Endothelial cell (in vitro differentiated cells): ENCODE data around the gene TRPM5. TPM values are rescaled to one million over a fixed set of nuclear protein-coding genes. Genes with fewer than 3 reads are reported as not detected.

Source experiments
- DNase-seq: peaks from one replicate; pipeline ENCODE4 v3.0.0; 2021; ENCODE audit warnings: low spot score
- H3K27ac Mint-ChIP-seq: one replicate; pipeline ENCODE4 v1.8.0; 2021; ENCODE audit warnings: mixed read lengths, inconsistent platforms; ENCODE audit not compliant: unreplicated experiment
- H3K27me3 Mint-ChIP-seq: one replicate; pipeline ENCODE4 v1.8.0; 2021; ENCODE audit warnings: mild to moderate bottlenecking, moderate library complexity, mixed read lengths, inconsistent platforms; ENCODE audit not compliant: unreplicated experiment
- H3K36me3 Mint-ChIP-seq: one replicate; pipeline ENCODE4 v1.8.0; 2021; ENCODE audit warnings: mild to moderate bottlenecking, low read depth, mixed read lengths, inconsistent platforms; ENCODE audit not compliant: unreplicated experiment
- H3K4me1 Mint-ChIP-seq: one replicate; pipeline ENCODE4 v1.8.0; 2021; ENCODE audit warnings: mild to moderate bottlenecking, mixed read lengths, inconsistent platforms; ENCODE audit not compliant: unreplicated experiment
- H3K4me3 Mint-ChIP-seq: one replicate; pipeline ENCODE4 v1.8.0; 2021; ENCODE audit warnings: mild to moderate bottlenecking, mixed read lengths, inconsistent platforms; ENCODE audit not compliant: unreplicated experiment
- H3K9me3 Mint-ChIP-seq: one replicate; pipeline ENCODE4 v1.8.0; 2021; ENCODE audit warnings: mixed read lengths, inconsistent platforms; ENCODE audit not compliant: unreplicated experiment
- total RNA-seq: library from RNA; stranded (reverse); fragmentation: NEBNext Ultra II Directional; extraction: Animal tissue kit (Norgen Biotek cat#: 25700); gene quantifications from one replicate; pipeline ENCODE4 v1.2.1, GENCODE V29; 2021; ENCODE audit not compliant: unreplicated experiment
- TF ChIP-seq, protein P1 (sequence below): fragments of 200-600 bp; sonication (generic); IDR thresholded peaks from one replicate; pipeline ENCODE4 v1.5.0; 2021; ENCODE audit warnings: antibody characterized with exemption; ENCODE audit not compliant: unreplicated experiment

Gene TRPM5
- total RNA-seq, 1 donor from 2014 or later: 0.38 TPM

DNA sequence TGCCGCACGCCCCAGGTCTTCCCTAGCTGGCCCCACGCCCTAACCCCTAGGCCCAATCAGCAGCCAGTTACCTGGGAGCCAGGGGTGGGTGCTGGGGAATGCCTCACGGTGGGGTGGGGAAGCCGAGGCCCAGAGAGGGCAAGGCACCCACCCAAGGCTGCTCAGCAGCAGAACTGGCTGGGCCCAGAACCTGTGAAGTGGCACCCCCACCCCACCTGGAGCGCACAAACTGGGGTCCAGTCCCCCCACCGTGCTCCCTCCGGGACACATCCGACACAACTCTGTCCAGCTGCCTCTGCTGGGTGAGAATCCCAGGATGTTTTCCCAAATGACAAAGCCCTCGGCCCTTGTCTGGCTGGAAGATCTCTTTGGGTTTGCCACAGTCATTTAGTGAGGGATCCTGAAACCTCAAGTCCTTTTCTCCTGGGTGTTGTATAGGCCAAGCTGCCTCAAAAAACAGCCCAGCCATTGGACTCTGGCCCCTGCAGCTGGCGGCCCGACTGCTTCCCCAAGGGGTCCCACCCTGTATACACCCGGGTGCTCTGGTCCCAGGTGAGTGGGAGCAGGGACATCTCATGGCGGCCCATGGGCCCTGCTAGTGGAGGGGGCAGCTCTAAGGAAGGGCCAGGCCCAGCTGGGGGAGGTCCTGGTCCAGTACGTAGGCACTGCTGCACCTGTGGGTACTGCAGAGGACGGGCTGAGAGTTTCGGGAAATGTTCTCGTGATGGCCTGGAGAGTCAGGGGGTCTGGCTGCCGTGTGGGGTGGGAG, 22.9 kb downstream of the TRPM5 start:
- H3K36me3 Mint-ChIP-seq: no peaks in the 10 kb centered on the region
- H3K27me3 Mint-ChIP-seq: peaks cover 8% of the 10 kb centered on the region
- no peak overlapping the region for H3K27ac Mint-ChIP-seq
- H3K9me3 Mint-ChIP-seq: no peaks in the 10 kb centered on the region
- H3K4me1 Mint-ChIP-seq: no peaks in the 10 kb centered on the region
- no peak for DNase-seq
- no peak overlapping the region for H3K4me3 Mint-ChIP-seq
- TF ChIP-seq, protein P1, sequence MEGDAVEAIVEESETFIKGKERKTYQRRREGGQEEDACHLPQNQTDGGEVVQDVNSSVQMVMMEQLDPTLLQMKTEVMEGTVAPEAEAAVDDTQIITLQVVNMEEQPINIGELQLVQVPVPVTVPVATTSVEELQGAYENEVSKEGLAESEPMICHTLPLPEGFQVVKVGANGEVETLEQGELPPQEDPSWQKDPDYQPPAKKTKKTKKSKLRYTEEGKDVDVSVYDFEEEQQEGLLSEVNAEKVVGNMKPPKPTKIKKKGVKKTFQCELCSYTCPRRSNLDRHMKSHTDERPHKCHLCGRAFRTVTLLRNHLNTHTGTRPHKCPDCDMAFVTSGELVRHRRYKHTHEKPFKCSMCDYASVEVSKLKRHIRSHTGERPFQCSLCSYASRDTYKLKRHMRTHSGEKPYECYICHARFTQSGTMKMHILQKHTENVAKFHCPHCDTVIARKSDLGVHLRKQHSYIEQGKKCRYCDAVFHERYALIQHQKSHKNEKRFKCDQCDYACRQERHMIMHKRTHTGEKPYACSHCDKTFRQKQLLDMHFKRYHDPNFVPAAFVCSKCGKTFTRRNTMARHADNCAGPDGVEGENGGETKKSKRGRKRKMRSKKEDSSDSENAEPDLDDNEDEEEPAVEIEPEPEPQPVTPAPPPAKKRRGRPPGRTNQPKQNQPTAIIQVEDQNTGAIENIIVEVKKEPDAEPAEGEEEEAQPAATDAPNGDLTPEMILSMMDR: no peak

DNA sequence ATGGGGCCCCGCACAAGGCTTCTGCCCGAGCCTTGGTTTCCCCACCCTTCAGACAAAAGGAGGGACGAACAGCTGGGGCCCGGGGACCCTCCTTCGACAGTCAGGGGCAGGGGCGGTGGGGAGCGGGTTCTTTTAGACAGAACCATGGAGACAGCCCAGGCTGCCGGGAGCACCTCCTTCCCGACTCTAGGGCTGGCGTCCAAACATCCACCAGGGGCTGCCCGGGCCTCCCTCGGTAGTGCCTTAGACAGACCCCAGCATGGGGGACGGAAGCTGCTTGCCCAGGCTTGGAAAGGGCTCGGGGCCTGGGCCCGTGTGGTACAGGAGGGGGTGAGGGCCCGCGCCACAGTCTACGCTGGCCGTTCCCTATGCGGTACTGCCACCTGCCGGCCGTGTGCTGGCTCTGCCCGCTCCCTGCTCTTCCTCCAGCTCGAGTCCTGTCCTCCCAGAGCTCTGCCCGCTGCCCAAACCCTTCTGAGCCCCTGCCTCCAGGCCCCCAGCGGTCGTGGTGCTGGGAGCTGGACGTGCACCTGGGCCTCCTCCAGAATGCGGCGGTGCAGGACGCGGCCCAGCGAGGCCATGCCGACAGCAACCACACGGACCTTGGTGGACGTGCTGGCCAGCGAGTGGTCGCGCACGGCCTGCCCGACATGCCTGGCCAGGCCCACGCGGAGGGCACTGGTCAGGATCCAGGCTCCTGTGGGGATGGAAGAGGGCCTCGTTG, 23.6 kb downstream of the TRPM5 start:
- peak; percentile 84 for DNase-seq
- Mint-ChIP-seq H3K4me3 (no peak overlapping the region), H3K4me1 (no peaks in the 10 kb centered on the region), H3K9me3 (no peaks in the 10 kb centered on the region), H3K27me3 (peaks cover 8% of the 10 kb centered on the region), H3K36me3 (no peaks in the 10 kb centered on the region), H3K27ac (no peak overlapping the region)
- TF ChIP-seq, protein P1: peak; percentile 81

- H3K9me3 Mint-ChIP-seq: no peaks in the 10 kb centered on the region
- peaks cover 5% of the 10 kb centered on the region for H3K27me3 Mint-ChIP-seq
- H3K4me3 Mint-ChIP-seq: no peak overlapping the region
- TF ChIP-seq, protein P1: peak; percentile 66
- no peaks in the 10 kb centered on the region for H3K4me1 Mint-ChIP-seq
- no peak overlapping the region for H3K27ac Mint-ChIP-seq
- no peaks in the 10 kb centered on the region for H3K36me3 Mint-ChIP-seq
- DNase-seq: peak; percentile 85
Measured at GRCh38 chr11:2419638-2420501, 24.4 kb downstream of the TRPM5 start.

DNA sequence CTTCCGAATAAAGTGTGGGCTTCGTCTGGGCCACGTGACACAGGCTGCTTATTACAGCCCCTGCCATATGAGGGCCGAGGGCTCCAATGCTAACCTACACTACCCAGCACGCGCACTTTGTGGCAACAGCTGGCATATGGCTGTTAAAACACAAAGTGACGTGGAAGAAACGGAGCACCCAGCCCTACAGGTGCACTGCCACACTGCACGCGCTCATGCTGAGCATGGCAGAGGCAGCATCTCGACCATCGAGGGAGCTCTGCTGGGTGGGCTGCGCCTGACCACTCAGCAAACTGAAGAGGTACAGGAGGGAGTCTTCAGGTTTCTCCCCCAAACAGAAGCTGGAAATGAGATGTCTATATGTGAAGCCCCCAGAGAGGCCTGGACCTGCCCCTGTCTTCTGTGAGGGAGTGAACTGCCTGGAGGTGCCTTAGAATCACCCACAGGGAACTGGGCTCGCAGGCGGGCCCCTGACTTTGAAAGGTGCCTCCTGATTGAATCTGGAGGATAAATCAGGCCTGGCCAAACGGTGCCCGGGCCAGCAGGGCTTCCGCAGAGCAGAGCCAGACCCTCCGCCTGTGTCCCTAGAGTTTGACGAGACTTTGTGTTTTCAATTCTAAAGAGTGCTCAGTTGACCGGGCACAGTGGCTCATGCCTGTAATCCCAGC, 25.5 kb downstream of the TRPM5 start:
- Mint-ChIP-seq H3K4me1 (no peaks in the 10 kb centered on the region), H3K27ac (no peak overlapping the region), H3K36me3 (no peaks in the 10 kb centered on the region), H3K9me3 (no peaks in the 10 kb centered on the region), H3K4me3 (no peak overlapping the region), H3K27me3 (peaks cover 2% of the 10 kb centered on the region)
- no peak for DNase-seq
- TF ChIP-seq, protein P1: no peak
